ENCODE results near the gene TECPR2.

TECPR2 gene

DNA sequence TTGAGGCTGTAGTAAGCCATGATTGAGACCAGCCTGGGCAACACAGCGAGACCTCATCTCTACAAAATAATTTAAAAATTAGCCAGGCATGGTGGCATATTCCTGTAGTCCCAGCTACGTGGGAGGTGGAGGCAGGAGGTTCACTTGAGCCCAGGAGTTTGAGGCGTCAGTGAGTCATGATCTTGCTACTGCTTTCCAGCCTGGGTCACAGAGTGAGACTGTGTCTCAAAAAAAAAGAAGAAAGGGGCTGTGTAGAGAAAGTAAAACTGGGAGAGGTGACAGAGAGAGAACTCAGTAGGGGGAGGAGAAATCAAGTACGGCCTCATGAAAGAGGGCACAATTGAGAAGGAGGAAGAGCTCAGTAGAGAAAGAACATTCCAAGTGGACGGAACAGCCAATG is 12.4 kb downstream of the TECPR2 start:
- DNase-seq (ENCODE audit: low spot score), result no peak

DNA sequence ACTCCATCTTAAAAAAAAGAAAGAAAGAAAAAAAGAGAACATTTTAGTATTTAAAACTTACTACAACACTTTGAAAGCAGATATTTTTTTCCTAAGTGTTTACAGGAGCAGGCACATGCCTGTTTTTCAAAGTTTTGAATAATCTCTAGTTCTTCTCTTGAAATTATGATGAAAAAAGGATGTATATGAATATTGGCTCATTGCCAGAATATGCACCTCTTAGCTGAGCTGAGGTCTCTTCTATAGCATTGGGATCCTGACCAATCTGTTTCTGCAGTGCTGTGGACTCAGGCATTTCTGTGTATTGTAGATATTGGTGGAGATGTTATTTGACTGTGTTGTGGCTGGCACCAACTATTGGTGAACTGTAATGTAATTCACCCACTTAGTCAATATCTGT is 15.0 kb downstream of the TECPR2 start:
- no peak for DNase-seq (ENCODE audit: low spot score)

DNA sequence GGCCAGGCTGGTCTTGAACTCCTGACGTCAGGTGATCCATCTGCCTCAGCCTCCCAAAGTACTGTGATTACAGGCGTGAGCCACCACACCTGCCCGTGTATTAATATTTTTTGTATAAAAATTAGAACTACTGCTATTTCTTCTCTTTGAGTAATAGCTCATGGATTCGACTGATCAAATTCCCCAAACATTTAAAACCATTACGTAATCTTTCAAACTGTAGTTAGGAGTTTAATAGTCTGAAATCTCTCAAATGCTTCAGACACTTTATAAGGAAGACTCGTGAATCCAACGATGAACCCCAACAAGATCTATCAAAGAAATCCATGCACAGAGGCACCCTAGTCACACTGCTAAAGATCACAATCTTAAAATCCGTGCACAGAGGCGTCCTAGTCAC is 16.1 kb downstream of the TECPR2 start:
- DNase-seq (ENCODE audit: low spot score), result no peak

DNA sequence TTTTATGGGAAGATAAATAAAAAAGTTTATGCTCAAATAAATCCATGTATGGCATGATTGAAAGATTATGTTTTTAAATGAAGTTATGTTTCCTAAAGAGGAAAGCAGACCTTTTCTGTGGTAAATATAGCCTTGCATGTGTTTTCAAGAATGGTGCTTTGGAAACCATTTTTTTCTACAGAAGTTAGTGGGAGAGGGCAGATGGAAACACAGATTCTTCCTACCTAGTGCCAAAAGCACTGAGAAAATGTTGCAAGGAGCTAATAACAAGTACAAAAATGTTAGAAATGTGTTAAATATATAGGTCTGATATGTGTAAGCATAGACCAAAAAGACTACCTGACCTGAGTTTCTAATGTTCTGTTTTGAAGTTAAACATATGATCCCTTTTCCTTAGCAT is 24.3 kb downstream of the TECPR2 start:
- no peak for DNase-seq (ENCODE audit: low spot score)

DNA sequence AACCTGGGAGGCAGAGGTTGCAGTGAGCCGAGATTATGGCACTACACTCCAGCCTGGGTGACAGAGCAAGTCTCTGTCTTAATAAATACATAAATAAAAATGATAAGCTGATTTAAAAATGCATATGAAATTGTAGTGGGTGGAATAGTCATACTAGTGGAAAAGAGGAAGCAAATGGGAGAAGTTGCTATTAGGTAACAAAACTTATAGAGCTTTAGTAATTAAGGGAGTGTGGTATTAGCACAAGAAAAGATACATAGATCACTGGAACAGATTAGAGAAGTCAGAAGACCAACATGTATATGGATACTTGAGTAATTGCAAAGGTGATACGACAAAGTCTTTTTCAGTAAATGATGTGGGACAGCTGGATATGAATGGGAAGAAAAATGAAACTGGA is 26.5 kb downstream of the TECPR2 start:
- no peak for DNase-seq (ENCODE audit: low spot score)

DNA sequence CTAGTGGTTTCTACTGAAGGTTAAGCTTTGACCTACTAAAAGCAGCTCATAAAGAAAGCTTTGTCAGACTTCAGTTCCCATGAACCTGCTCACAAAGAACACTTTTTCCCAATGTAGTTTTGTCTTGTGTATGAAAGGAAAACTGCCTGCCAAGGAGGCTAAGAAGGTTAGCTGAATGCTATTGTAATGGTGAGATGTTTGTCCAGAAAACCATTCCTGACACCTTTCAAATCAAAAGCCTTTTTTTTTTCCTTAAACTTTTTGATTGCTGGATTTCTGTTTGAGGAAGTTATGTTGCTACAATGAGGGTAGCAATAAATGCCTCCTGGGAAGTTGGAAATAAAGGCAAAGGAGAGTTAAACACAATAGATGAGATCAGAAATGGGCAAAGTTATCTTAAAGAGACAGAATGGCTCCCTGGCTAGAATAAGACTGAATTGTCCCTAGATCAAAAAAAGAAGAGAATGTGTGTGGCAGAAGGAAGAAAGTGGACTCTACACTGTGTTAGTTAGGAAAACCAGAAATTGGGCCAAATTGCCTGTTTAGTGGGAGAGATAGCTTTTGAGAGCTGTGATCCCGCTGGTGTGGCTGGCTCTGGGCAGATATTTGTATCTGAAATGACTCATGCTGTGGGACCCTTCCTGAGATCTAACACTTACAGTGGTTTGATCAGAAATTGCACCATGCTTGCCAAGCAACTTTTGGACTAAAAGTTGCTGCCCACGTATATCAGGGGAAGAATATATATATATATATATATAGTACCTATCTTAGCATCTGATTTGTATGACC is 27.5 kb downstream of the TECPR2 start:
- no peak for DNase-seq (ENCODE audit: low spot score)

DNA sequence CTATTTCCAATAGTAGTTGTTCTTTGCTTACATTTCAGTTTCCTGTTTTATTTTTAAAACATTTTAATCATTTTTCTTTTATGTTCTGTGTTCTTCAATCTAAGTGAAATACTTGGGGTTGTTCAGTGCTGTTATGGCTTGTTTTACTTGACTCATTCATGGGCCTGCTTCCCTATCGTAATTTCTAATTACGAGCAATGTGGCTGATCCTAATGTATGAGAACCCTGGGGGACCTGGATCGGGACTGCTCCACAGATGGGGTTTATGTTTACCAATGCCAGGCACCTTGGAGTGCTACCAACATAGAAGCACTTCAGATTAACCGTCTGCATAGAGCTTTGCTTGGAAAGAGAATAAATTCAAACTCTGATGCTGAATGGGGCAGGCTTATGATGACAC is 29.8 kb downstream of the TECPR2 start:
- DNase-seq (ENCODE audit: low spot score), result no peak

DNA sequence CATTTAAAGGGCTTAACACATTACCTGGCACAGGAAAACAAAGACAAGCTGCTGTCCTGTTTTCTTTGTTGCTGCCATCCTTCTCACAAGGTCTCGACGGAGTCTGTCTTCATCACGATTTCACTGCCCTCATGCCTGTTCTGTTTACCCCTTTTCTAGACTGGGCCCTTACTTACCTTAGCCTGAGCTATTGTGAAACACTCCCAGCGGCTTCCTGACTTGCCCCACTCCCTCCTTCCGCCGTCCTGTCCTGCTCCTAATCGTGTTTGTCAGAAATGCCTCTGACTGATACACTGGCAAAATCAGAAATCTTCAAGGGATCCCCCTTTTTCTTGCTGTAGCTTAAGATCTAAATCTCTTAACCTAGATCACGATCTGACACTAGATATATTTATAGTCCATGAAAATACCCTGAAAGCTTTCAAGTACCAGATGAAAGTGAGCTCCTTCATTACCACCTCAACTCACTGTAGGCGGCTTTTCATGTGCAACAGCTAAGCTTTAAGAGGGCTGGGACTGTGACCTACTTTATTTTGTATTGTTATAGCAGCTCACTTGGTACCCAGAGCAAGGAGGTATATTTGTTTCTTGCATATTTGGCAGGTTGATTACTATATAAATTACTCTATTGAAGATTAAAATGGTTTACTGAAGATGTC is 32.1 kb downstream of the TECPR2 start:
- no peak for DNase-seq (ENCODE audit: low spot score)

DNA sequence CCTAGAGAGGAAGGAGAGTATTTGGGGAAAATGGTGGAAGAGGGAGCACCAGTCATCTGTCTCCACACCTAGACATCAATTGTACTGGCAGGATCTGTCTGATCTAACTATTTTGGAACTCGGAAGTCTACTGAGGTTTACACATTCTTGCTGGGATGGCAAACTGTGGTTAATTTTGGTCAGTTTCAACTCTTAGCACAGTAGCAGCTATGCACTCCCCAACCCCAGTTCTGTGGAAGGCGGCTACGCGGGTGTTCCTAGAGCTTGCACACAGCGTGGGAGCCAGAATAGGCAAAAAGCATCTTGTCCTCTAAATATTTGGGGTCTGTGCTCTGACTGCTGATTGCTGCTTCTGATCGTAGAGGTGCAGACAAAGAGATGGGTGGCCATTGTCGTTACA is 33.8 kb downstream of the TECPR2 start:
- DNase-seq (ENCODE audit: low spot score), result no peak

DNA sequence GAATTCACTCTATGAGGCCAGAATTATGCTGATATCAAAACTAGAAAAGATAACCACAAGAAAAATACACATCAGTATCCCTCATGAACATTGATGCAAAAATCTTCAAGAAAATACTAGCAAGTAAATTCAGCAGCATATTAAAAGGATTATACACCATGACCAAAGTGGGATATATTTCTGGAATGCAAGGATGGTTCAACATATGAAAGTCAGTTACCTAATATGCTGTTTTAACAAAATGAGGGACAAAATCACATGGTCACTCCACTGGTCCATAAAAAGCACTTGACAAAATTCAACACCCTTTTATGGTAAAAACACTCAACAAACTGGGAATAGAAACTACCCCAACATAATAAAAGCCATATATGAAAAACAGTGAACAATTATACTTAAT is 40.3 kb downstream of the TECPR2 start:
- no peak for DNase-seq (ENCODE audit: low spot score)

DNA sequence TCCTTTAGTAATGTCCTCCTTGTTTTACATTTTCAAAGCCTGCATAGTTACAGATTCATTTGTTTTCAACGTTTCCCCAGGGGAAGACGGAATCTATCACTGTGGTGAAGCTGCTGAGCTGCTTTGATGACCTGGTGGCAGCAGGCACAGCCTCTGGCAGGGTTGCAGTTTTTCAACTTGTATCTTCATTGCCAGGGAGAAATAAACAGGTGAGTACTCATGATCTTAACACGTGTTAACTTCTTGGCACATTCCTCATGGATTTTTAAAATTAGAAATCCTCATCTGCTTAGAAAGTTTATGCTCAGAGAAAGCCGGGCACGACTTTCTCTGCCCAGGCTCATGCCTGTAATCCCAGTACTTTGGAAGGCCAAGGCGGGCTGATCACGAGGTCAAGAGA is 44.5 kb downstream of the TECPR2 start:
- no peak for DNase-seq (ENCODE audit: low spot score)

DNA sequence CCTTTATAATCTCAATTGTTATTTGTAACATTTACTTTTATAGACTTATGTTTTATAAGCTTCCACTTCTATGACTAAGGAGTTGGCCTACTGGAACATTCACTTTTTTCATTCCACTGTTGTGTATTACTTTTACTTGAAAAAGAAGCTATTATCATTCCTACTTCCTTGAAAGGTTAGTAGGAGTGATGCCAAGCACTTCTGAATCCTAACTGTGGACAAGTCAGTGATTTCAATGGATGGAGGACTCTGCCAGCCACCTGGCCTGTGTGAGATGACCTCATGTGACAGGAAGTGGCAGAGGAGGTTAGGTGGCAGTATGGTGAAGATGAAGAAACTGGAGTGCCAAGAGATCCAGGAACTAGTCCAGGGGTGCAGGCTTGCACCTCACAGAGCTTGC is 46.0 kb downstream of the TECPR2 start:
- no peak for DNase-seq (ENCODE audit: low spot score)

DNA sequence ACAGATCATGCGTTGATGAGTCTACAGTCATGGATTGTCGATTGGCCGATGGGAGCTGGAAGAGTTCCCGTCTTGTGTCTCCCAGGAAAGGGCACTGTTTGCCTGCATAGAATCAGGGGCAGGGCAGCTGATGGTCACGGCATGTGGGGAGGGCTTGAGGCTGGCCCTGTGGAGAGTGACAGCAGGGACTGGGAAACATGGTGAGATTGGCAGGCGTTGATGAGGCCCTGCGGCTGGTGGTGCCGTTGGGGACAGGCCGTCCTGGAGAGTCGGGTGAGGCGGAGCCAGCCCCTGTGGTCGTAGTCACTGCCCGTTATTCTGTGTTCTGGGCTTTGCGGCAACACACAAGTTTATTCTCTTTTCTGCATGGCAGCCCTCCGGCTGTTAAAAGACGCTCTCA is 52.9 kb downstream of the TECPR2 start:
- DNase-seq (ENCODE audit: low spot score), result no peak

DNA sequence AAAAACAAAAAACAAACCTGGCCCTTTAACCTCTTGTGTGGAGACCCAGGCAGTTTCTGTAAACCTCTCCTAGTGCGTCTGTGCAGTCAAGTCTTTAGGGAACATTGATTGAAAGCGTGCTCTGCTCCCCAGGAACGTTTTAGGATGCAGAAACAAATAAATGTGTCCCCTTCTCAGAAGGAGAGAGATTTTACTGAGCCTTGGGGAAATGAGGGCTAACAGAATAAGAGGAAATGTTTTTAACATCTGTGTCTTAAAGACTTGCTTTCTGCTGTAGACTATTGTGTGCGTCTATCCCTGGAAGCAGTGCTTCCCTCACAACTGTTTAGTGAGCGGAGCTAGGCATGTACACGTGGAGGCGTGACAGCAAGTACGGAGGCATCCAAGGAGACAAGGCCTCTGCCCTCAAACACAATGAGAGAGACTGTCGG is 54.3 kb downstream of the TECPR2 start:
- no peak for DNase-seq (ENCODE audit: low spot score)

DNA sequence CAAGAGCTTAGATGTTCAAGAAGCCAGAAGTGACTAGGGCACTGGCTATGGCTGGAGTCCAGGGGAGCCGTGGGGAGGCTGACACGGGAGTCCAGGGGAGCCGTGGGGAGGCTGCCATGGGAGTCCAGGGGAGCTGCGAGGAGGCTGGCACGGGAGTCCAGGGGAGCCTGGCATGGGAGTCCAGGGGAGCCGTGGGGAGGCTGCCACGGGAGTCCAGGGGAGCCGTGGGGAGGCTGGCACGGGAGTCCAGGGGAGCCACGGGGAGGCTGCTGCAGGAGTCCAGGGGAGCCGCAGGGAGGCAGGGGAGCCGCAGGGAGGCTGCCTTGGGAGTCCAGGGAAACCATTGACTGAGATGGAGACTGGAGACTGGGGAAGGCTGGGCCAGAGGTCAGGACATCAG is 54.9 kb downstream of the TECPR2 start:
- no peak for DNase-seq (ENCODE audit: low spot score)

DNA sequence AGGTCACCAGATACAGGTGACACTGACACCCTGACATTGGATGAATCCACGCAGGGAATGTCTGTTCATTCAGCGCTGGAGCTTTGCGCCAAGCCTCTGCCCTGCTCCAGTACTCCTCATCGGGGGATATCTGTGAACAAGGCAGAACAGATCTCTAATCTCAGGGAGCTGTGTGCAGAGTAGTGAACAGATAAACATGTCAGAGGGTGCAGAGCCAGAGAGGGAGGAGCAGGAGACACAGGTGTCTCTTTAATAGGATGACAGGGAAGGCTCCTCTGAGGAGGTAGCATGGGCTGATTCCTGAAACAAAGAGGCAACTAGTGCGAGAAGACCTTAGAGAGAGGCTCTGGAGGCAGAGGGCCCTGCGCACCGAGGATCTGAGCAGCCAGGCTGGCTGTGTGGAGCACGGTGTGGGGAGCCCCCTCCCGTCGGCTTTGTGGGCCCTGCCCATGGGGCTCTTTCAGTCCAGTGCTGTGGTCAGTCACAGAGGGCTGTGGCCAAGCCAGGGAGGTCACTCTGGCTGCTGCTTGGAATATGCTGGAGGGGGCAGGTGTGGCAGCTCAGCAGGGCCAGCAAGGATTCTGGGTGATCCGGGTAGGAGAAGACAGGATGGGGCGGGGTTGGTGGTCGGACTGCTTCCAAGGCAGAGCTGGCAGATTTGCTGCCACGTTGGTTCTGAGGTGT is 55.6 kb downstream of the TECPR2 start:
- no peak for DNase-seq (ENCODE audit: low spot score)

DNA sequence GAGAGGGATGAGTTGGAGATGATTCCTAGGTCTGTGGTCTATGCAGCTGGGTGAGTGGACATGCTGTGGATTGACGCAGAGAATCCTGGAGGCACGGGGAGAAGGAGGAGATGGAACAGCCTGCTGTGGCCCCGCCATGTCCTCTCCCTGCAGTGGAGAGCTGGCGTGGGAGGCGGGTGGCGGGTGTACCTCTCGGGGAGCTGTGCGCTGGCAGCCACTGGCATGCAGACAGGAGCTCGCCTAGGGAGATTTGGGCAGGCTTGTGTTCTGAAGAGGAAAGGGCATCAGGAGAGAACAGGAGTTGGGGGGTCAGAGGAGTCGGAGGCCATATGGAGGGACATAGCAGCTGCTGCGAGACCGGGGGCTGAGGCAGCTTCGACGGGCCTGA is 56.1 kb downstream of the TECPR2 start:
- no peak for DNase-seq (ENCODE audit: low spot score)

DNA sequence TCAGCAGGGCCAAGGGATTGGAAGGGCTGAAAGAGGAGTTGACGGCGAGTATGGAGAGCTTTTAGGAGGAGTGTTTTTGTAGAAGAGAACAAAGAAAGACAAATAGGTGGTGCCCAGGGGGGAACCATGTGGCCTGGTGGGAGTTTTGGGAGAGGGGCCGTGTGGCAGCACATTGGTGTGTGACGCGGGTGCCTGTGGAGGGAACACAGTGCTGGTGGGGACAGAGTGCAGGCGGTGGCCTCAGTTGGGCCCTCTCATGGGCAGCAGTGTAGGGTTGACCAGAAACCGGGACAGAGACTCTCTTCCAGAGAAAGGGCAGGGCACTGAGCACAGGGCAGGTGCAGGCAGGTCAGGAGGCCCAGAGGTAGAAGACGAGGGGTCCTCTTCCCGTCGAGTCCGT is 56.5 kb downstream of the TECPR2 start:
- DNase-seq (ENCODE audit: low spot score), result no peak

DNA sequence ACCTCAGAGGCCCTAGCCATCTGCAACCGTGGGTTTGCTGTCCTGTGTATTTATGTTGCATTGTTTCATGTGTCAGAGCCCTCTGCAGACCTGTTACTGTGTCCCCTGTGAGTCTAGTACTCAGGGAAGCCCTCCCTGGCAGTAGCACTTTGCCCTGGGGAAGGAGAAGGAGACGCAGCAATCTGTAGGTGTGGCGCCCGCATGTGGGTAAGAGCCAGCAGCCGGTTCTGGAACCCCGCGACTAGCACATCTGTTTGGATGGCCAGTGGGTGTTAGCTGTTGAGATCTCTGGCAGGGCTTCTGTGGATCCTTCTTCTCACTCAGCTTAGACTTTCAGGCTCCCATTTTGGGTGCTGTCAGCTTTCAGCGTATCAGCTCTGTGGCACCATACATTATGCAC is 57.0 kb downstream of the TECPR2 start:
- DNase-seq (ENCODE audit: low spot score), result no peak

DNA sequence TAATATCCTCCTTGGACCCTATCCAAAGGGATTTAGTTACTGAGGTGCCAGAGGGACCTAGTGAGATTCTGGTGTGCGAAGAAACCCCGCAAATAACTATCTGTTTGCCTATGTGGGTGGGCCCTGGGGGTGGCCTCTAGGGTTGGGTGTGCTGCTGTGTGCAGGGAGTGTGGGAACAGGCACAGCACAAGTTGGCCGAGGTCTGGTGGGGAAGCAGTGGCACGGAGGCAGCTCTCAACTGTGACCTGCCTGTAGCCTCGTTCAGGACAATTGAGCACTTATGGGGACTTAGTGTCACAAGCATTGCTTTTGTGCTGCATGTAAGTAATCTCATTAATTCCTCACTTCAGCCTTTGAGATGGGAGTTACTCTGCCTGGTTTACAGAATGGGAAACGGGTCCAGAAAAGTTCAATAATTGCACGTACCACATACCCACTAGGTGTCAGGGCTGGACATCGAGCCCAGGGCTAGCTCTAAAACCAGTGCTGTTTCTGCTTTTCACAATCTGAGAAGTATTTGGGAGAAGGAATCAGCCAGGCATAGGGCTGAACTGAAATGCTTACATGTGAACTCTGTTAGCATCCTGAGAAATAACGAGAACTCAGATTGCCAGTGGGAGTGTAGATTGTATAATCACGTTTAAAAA is 58.8 kb downstream of the TECPR2 start:
- DNase-seq (ENCODE audit: low spot score), result no peak

DNA sequence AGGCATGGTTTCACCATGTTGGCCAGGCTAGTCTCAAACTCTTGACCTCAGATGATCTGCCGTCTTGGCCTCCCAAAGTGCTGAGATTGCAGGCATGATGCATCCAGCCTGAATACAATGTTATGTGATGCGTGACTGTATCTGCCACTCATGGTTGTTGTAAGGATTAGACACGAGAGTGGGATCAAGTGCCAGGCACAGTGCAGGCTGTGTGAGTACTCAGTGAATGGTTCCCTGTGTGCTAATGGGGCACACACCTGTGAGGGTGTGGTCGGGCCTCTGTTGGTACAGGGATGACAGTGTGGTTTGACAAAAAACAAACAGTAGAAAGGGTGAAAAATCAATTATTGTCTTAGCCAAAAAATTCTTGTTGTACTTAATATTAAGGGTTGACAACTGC is 61.8 kb downstream of the TECPR2 start:
- DNase-seq (ENCODE audit: low spot score), result no peak

DNA sequence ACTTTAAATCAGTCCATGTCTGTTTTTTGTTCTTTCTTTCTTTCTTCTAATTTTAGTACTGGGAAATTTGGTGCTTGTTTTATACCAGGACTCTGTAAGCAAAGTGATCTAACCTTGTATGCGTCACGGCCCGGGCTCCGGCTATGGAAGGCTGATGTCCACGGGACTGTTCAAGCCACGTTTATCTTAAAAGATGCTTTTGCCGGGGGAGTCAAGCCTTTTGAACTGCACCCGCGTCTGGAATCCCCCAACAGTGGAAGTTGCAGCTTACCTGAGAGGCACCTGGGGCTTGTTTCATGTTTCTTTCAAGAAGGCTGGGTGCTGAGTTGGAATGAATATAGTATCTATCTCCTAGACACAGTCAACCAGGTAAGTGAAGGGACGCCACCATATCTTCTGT is 62.2 kb downstream of the TECPR2 start:
- DNase-seq (ENCODE audit: low spot score), result no peak

DNA sequence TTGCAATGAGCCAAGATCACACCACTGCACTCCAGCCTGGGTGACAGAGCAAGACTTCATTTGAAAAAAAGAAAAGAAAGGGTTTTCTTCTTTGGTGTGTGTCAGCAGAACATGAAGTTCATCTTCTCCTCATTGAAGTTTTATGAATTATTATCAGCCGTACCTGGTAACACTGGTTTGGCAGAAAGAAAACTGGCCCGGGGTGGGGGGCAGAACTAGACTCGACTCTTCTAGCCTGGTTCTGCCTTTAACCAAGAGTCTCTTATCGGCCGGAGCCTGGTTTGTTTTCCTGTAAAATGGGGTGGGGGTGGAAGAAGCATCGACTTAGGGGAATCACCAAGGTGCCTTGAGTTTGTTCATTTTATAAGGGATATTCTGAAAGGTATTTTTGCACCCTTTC is 64.1 kb downstream of the TECPR2 start:
- DNase-seq (ENCODE audit: low spot score), result no peak
